A673 (cell line): ENCODE measurements around the gene OBSCN. TPM values are rescaled to one million over a fixed set of nuclear protein-coding genes. Genes with fewer than 3 reads are reported as not detected.
A peak's percentile ranks its signal among the peaks of the same experiment; 100 is the strongest.

Source experiments
- BruUV-seq: library from RNA; stranded (reverse); fragments of 400-500 nt; replicated peaks from 2 replicates; lab custom pipeline; 2021; lab: Mats Ljungman, UMichigan
- CTCF ChIA-PET: fragments of 300-600 bp; sonication (Branson Sonifier 250); formaldehyde crosslinking; loops from one replicate; lab custom pipeline; 2022; ENCODE audit warnings: antibody characterized with exemption; lab: Charles Lee
- POLR2A ChIA-PET: fragments of 300-600 bp; sonication (Branson Sonifier 250); formaldehyde crosslinking; loops from one replicate; lab custom pipeline; 2022; ENCODE audit warnings: antibody characterized with exemption; ENCODE audit not compliant: low non-redundant PET; lab: Charles Lee
- DNase-seq: peaks from one replicate; pipeline ENCODE4 v3.0.0-alpha.2; 2015; ENCODE audit warnings: low spot score
- H3K27ac ChIP-seq: fragments of 200-600 bp; sonication (generic); 2 replicates; pipeline ENCODE4 v1.5.1; 2016; ENCODE audit warnings: mixed run types, low read depth, mild to moderate bottlenecking, mixed read lengths, antibody characterized with exemption, low read length; ENCODE audit not compliant: poor library complexity, severe bottlenecking
- H3K27me3 ChIP-seq: fragments of 200-600 bp; sonication (generic); replicated peaks from 2 replicates; pipeline ENCODE4 v1.6.1; 2017; ENCODE audit warnings: mixed run types, low read depth, mild to moderate bottlenecking, mixed read lengths, antibody characterized with exemption, low read length; ENCODE audit not compliant: insufficient read depth, poor library complexity
- H3K36me3 ChIP-seq: fragments of 200-600 bp; sonication (generic); 2 replicates; pipeline ENCODE4 v1.6.1; 2016; ENCODE audit warnings: mixed run types, mild to moderate bottlenecking, mixed read lengths, antibody characterized with exemption, low read length; ENCODE audit not compliant: insufficient read depth, poor library complexity, severe bottlenecking
- H3K4me1 ChIP-seq: fragments of 200-600 bp; sonication (generic); 2 replicates; pipeline ENCODE4 v1.6.1; 2017; ENCODE audit warnings: mixed run types, mild to moderate bottlenecking, mixed read lengths, antibody characterized with exemption, low read length; ENCODE audit not compliant: insufficient read depth, poor library complexity, severe bottlenecking
- H3K4me3 ChIP-seq: fragments of 200-600 bp; sonication (generic); 2 replicates; pipeline ENCODE4 v1.5.1; 2016; ENCODE audit warnings: low read depth, mixed run types, mild to moderate bottlenecking, mixed read lengths, low read length; ENCODE audit not compliant: poor library complexity, severe bottlenecking
- H3K9me3 ChIP-seq: fragments of 200-600 bp; sonication (generic); 2 replicates; pipeline ENCODE4 v1.6.1; 2016; ENCODE audit warnings: mixed run types, low read depth, mild to moderate bottlenecking, mixed read lengths, antibody characterized with exemption, low read length; ENCODE audit not compliant: poor library complexity, severe bottlenecking
- EZH2 ChIP-seq: fragments of 200-600 bp; sonication (generic); IDR thresholded peaks from 2 replicates; pipeline ENCODE4 v1.6.1; 2017; ENCODE audit warnings: borderline replicate concordance, low read depth, mild to moderate bottlenecking, mixed read lengths, antibody characterized with exemption, low read length; ENCODE audit not compliant: poor library complexity, severe bottlenecking
- intact Hi-C: fragments of 100-400 bp; cut with micrococcal nuclease; formaldehyde crosslinking; loops from one replicate; pipeline ENCODE4 v1.10.0; 2022; ENCODE audit not compliant: unreplicated experiment
- total RNA-seq: library from RNA; stranded (reverse); gene quantifications from 2 replicates; pipeline ENCODE4 v1.2.3, GENCODE V29; 2021
- TF ChIP-seq, protein P1 (sequence below): fragments of 300-800, 200-600 bp; sonication (generic); conservative IDR thresholded peaks from 2 replicates; pipeline ENCODE4 v1.5.1; 2017; ENCODE audit warnings: low read depth, mild to moderate bottlenecking, antibody characterized with exemption, low read length, moderate library complexity, mixed read lengths

The OBSCN gene
- total RNA-seq, 1 experiment from 2014 or later = 37.7 TPM

DNA sequence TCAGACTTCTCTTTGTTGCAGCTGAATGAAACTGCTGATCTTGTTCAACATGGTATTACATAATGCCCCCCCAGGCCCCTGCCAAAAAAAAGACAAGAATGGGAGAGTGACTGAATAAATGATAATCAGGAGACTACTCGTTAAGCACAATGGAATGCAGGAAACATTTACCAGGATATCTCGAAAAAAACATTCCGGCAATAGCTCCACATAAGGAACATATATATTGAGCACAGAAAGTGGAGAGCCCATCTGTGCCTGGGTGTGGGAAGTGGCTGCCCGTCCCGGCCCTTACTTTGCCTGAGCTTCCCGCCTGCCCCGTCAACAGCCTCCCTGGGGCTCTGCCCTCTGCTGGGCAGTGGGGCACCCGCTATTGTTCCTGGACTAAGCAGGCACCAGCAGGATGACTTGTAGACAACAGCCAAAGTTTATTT lies 185.4 kb downstream of the OBSCN start:
- H3K4me3 ChIP-seq = no peak overlapping the region
- H3K27ac ChIP-seq = peak overlapping the region; percentile 84
- TF ChIP-seq, protein P1, sequence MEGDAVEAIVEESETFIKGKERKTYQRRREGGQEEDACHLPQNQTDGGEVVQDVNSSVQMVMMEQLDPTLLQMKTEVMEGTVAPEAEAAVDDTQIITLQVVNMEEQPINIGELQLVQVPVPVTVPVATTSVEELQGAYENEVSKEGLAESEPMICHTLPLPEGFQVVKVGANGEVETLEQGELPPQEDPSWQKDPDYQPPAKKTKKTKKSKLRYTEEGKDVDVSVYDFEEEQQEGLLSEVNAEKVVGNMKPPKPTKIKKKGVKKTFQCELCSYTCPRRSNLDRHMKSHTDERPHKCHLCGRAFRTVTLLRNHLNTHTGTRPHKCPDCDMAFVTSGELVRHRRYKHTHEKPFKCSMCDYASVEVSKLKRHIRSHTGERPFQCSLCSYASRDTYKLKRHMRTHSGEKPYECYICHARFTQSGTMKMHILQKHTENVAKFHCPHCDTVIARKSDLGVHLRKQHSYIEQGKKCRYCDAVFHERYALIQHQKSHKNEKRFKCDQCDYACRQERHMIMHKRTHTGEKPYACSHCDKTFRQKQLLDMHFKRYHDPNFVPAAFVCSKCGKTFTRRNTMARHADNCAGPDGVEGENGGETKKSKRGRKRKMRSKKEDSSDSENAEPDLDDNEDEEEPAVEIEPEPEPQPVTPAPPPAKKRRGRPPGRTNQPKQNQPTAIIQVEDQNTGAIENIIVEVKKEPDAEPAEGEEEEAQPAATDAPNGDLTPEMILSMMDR = peak; percentile 62
- no peak for TF ChIP-seq EZH2
- ChIA-PET CTCF (interaction anchor here (0.5 to 0.9 kb wide), 2 partner anchors 11 to 79 kb away, joined by 3 to 5 read pairs; no protein-coding TSS in a partner anchor), POLR2A (interaction anchor here (0.8 kb wide), 1 partner anchor 15 kb away, joined by 3 read pairs; no protein-coding TSS in a partner anchor)
- peaks cover 34% of the 10 kb centered on the region for H3K36me3 ChIP-seq
- peaks cover 33% of the 10 kb centered on the region for H3K4me1 ChIP-seq
- peak; percentile 73 for DNase-seq
- H3K27me3 ChIP-seq = no peaks in the 10 kb centered on the region
- no TSS peak for BruUV-seq
- no peaks in the 10 kb centered on the region for H3K9me3 ChIP-seq
- intact Hi-C loops = no loop called here

DNA sequence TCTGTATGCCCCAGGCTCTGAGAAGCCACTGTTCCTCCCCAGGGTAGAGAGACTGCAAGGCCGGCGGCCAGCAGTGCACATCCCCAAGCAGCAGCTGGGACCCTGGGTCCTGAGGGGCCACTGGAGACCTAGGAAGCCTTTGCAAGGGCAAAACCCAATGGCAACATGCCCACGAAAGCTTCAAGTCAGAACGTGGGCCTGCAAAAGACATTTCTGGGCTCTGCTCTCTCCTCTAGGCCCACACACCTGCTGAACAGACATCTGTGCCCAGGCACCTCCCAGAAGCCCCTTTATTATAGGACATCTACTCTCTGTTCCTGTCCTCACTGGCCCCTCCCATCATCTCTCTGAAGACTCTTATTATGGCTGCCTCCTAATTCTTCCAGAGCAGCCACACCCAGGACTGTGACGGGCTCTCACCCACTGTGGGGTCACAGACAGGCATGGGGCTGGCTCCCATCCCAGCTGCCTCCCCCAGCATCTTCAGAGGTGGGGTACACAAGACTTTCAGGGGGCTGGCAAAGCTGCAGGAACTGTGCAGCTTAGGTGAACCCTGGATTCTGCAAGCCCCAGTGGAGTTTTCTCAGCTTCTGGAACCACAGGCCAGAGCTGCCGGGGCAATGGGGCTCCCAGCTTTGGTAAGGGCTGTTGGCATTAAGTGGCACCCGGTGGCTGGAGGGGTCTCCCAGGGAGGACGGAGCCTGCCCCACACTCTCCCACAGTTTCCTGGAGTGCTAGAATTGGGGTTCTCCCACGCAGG lies 186.1 kb downstream of the OBSCN start:
- no peaks in the 10 kb centered on the region for H3K27me3 ChIP-seq
- BruUV-seq = TSS peak; percentile 21
- peaks cover 34% of the 10 kb centered on the region for H3K36me3 ChIP-seq
- intact Hi-C loops = no loop called here
- no peak overlapping the region for H3K4me3 ChIP-seq
- CTCF ChIA-PET = interaction anchor here (0.5 to 0.9 kb wide), 2 partner anchors 11 to 78 kb away, joined by 3 to 5 read pairs; no protein-coding TSS in a partner anchor
- no peak for DNase-seq
- H3K4me1 ChIP-seq = peaks cover 33% of the 10 kb centered on the region
- peak overlapping the region; percentile 84 for H3K27ac ChIP-seq
- no peaks in the 10 kb centered on the region for H3K9me3 ChIP-seq
- POLR2A ChIA-PET = interaction anchor here (0.8 kb wide), 1 partner anchor 14 kb away, joined by 3 read pairs; no protein-coding TSS in a partner anchor
- no peak for TF ChIP-seq EZH2
- TF ChIP-seq, protein P1 = 0 out of 2 replicates have a peak, but pooled peaks have one; percentile 7

DNA sequence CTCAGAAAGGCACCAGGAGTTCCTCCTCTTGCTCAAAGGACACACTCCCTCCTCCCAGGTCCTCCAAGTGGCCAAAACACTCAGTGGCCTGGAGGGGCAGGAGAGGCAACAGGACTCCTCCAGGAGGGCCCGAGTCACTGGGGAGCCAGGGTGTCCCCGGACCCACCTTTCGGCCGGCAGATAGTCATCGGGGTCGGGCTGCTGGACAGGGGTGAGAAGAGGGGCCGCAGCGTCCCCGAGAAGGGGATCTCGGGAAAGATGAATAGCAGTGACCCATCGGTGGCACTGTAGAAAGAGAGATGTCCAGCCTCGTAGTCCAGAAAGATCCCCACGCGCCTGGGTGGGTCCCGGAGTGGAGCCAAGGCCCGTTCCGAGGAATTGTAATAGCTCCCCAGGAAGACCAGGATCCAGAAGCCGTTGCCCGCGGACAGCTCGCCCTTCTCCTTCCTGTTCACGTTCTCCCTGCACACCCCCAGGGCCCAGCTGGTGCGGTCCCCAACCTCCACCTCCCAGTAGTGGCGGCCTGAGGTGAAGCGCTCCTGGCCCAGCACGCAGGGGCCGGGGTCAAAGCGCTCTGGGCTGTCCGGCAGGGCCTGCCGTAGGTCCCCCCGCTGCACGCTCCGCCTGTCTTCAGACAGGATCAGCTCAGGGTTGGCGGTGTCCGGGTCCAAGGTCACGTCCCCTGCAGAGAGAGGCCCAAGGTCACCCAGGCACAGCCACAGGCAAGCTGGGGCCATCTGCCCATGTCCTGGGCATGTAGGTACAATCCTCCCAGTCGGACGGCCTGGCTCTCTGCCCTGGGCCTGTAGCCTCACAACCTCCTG lies 186.9 kb downstream of the OBSCN start:
- Histone ChIP-seq H3K27ac (peak overlapping the region; percentile 84), H3K4me1 (peaks cover 33% of the 10 kb centered on the region), H3K9me3 (no peaks in the 10 kb centered on the region), H3K4me3 (no peak overlapping the region), H3K36me3 (peaks cover 34% of the 10 kb centered on the region), H3K27me3 (no peaks in the 10 kb centered on the region)
- no TSS peak for BruUV-seq
- intact Hi-C loops = no loop called here
- no peak for TF ChIP-seq EZH2
- CTCF ChIA-PET = no interaction called here
- POLR2A ChIA-PET = no interaction called here
- no peak for DNase-seq
